H9 (cell line): ENCODE data around the gene POFUT1. TPM values are rescaled to one million over a fixed set of nuclear protein-coding genes. Genes with fewer than 3 reads are reported as not detected.

ENCODE experiments used
- DNase-seq: peaks from one replicate; pipeline ENCODE4 v3.0.0-alpha.2; 2017
- H2AFZ ChIP-seq: one replicate; pipeline ENCODE4 v1.6.1; 2013; ENCODE audit warnings: mild to moderate bottlenecking, low read length, control low read depth, moderate library complexity
- H2AK5ac ChIP-seq: 2 replicates; pipeline ENCODE4 v1.6.1; 2013; ENCODE audit warnings: low read length, control low read depth, mixed read lengths; ENCODE audit not compliant: insufficient read length
- H2BK120ac ChIP-seq: one replicate; pipeline ENCODE4 v1.6.1; 2013; ENCODE audit warnings: low read depth, mild to moderate bottlenecking, low read length, control low read depth, inconsistent platforms; ENCODE audit not compliant: poor library complexity, severe bottlenecking
- H2BK12ac ChIP-seq: 2 replicates; pipeline ENCODE4 v1.6.1; 2013; ENCODE audit warnings: low read length, control low read depth, mixed read lengths, low read depth; ENCODE audit not compliant: insufficient read length
- H2BK15ac ChIP-seq: 2 replicates; pipeline ENCODE4 v1.6.1; 2013; ENCODE audit warnings: low read depth, low read length, control low read depth
- H2BK20ac ChIP-seq: one replicate; pipeline ENCODE4 v1.6.1; 2013; ENCODE audit warnings: low read depth, mild to moderate bottlenecking, low read length, control low read depth, inconsistent platforms; ENCODE audit not compliant: poor library complexity, severe bottlenecking
- H2BK5ac ChIP-seq: 2 replicates; pipeline ENCODE4 v1.6.1; 2013; ENCODE audit warnings: low read length, control low read depth, mixed read lengths; ENCODE audit not compliant: insufficient read length
- H3K14ac ChIP-seq: 2 replicates; pipeline ENCODE4 v1.6.1; 2013; ENCODE audit warnings: low read length, control low read depth; ENCODE audit not compliant: insufficient read depth
- H3K18ac ChIP-seq: 2 replicates; pipeline ENCODE4 v1.6.1; 2013; ENCODE audit warnings: low read depth, mild to moderate bottlenecking, mixed read lengths, low read length, control low read depth; ENCODE audit not compliant: insufficient read length
- H3K23ac ChIP-seq: 2 replicates; pipeline ENCODE4 v1.6.1; 2013; ENCODE audit warnings: low read length, control low read depth, mixed read lengths, low read depth; ENCODE audit not compliant: insufficient read length
- H3K23me2 ChIP-seq: 2 replicates; pipeline ENCODE4 v1.6.1; 2013; ENCODE audit warnings: low read depth, mild to moderate bottlenecking, mixed read lengths, low read length, control low read depth; ENCODE audit not compliant: insufficient read length, poor library complexity, severe bottlenecking
- H3K27ac ChIP-seq: 2 replicates; pipeline ENCODE4 v1.5.1; 2013; ENCODE audit warnings: low read length, control low read depth, mixed read lengths, low read depth; ENCODE audit not compliant: insufficient read length
- H3K27me3 ChIP-seq: 2 replicates; pipeline ENCODE4 v1.6.1; 2013; ENCODE audit warnings: low read length, control low read depth, inconsistent platforms; ENCODE audit not compliant: insufficient read depth
- H3K4ac ChIP-seq: 2 replicates; pipeline ENCODE4 v1.6.1; 2013; ENCODE audit warnings: low read depth, mild to moderate bottlenecking, control low read depth, inconsistent platforms, low read length, moderate library complexity
- H3K4me1 ChIP-seq: 2 replicates; pipeline ENCODE4 v1.6.1; 2013; ENCODE audit warnings: low read length, control low read depth, inconsistent platforms; ENCODE audit not compliant: insufficient read depth
- H3K4me2 ChIP-seq: 2 replicates; pipeline ENCODE4 v1.6.1; 2013; ENCODE audit warnings: low read length, control low read depth, mixed read lengths; ENCODE audit not compliant: insufficient read length, insufficient read depth
- H3K56ac ChIP-seq: 2 replicates; pipeline ENCODE4 v1.6.1; 2013; ENCODE audit warnings: low read depth, mild to moderate bottlenecking, mixed read lengths, low read length, control low read depth; ENCODE audit not compliant: insufficient read length
- H3K79me1 ChIP-seq: 2 replicates; pipeline ENCODE4 v1.6.1; 2013; ENCODE audit warnings: low read depth, mild to moderate bottlenecking, moderate library complexity, low read length, control low read depth, inconsistent platforms; ENCODE audit not compliant: insufficient read depth, poor library complexity, severe bottlenecking
- H3K79me2 ChIP-seq: 2 replicates; pipeline ENCODE4 v1.6.1; 2013; ENCODE audit warnings: low read length, control low read depth, inconsistent platforms; ENCODE audit not compliant: insufficient read depth
- H3K9ac ChIP-seq: 2 replicates; pipeline ENCODE4 v1.6.1; 2013; ENCODE audit warnings: low read length, control low read depth, mixed read lengths; ENCODE audit not compliant: insufficient read length; ENCODE audit errors: extremely low read depth
- H3K9me3 ChIP-seq: one replicate; pipeline ENCODE4 v1.6.1; 2013; ENCODE audit warnings: low read depth, low read length, inconsistent platforms; ENCODE audit not compliant: control insufficient read depth
- H3T11ph ChIP-seq: one replicate; pipeline ENCODE4 v1.6.1; 2013; ENCODE audit warnings: mild to moderate bottlenecking, low read length, control low read depth, inconsistent platforms
- H4K20me1 ChIP-seq: one replicate; pipeline ENCODE4 v1.6.1; 2013; ENCODE audit not compliant: control insufficient read depth, insufficient read length, insufficient read depth
- H4K5ac ChIP-seq: 2 replicates; pipeline ENCODE4 v1.6.1; 2013; ENCODE audit warnings: low read depth, mild to moderate bottlenecking, mixed read lengths, low read length, control low read depth; ENCODE audit not compliant: insufficient read length
- H4K8ac ChIP-seq: replicated peaks from 2 replicates; pipeline ENCODE4 v1.6.1; 2013; ENCODE audit warnings: low read length, control low read depth, mixed read lengths, low read depth; ENCODE audit not compliant: insufficient read length
- H4K91ac ChIP-seq: 2 replicates; pipeline ENCODE4 v1.6.1; 2013; ENCODE audit warnings: low read depth, mild to moderate bottlenecking, moderate library complexity, mixed read lengths, low read length, control low read depth; ENCODE audit not compliant: insufficient read length
- H3K27ac Mint-ChIP-seq, 3 experiments: 2 replicates in 2 of 3; 3 replicates in 1 of 3; pipeline ENCODE4 v1.8.0; 2020 to 2021; ENCODE audit warnings: mixed read lengths in 3 of 3, mild to moderate bottlenecking in 1 of 3, moderate library complexity in 1 of 3
- H3K27me3 Mint-ChIP-seq: 2 replicates; pipeline ENCODE4 v1.8.0; 2021; ENCODE audit warnings: low read depth, mild to moderate bottlenecking, moderate library complexity, mixed read lengths
- H3K36me3 Mint-ChIP-seq, 3 experiments: 2 replicates in 2 of 3; 3 replicates in 1 of 3; pipeline ENCODE4 v1.8.0; 2020 to 2021; ENCODE audit warnings: low read depth in 3 of 3, mixed read lengths in 3 of 3; ENCODE audit not compliant: insufficient read depth in 1 of 3
- H3K4me1 Mint-ChIP-seq, 2 experiments: 2 replicates each; pipeline ENCODE4 v1.8.0; 2020; ENCODE audit warnings: mixed read lengths in 2 of 2
- H3K4me3 Mint-ChIP-seq, 2 experiments: 2 replicates in 1 of 2; 3 replicates in 1 of 2; pipeline ENCODE4 v1.8.0; 2020 to 2021; ENCODE audit warnings: mild to moderate bottlenecking in 2 of 2, mixed read lengths in 2 of 2, moderate library complexity in 1 of 2
- H3K9me3 Mint-ChIP-seq, 2 experiments: 2 replicates in 1 of 2; 3 replicates in 1 of 2; pipeline ENCODE4 v1.8.0; 2020; ENCODE audit warnings: mild to moderate bottlenecking in 2 of 2, mixed read lengths in 2 of 2, moderate library complexity in 1 of 2
- CTCF ChIP-seq: fragments of 200-600 bp; sonication (generic); conservative IDR thresholded peaks from 3 replicates; pipeline ENCODE4 v1.8.0; 2021; ENCODE audit warnings: antibody characterized with exemption, mild to moderate bottlenecking
- WGBS: extraction: QIAGEN DNeasy Blood & Tissue Kit; methylation state at CpG from one replicate; pipeline ENCODE4 v1.1.7; 2013; ENCODE audit warnings: missing lambda C conversion rate, low lambda C conversion rate, mixed read lengths; ENCODE audit not compliant: insufficient read length; ENCODE audit errors: extremely low coverage; 5-methylcytosine and 5-hydroxymethylcytosine counted together
- total RNA-seq: library from RNA; stranded (reverse); gene quantifications from 2 replicates; pipeline ENCODE4 v1.2.1, GENCODE V29; 2021

Gene POFUT1
- total RNA-seq, 1 experiment from 2014 or later = 41.2 TPM

- H2AFZ ChIP-seq = no peak overlapping the region
- Mint-ChIP-seq H3K4me1 (peaks cover 49 to 51% of the 10 kb centered on the region in 2 experiments), H3K27ac (peak overlapping the region; percentile 80 to 97 (median 85)), H3K9me3 (no peaks in the 10 kb centered on the region; a peak in 1 of 5 replicates), H3K27me3 (no peaks in the 10 kb centered on the region), H3K36me3 (peaks cover 9 to 39% (median 26%) of the 10 kb centered on the region in 3 experiments; a peak in 6 of 7 replicates), H3K4me3 (peak overlapping the region; percentile 89 to 97)
- H3T11ph ChIP-seq = no peak overlapping the region
- H2BK120ac ChIP-seq = no peak overlapping the region
- H3K27me3 ChIP-seq = no peaks in the 10 kb centered on the region
- H3K23ac ChIP-seq = no peak overlapping the region
- H3K18ac ChIP-seq = no peak overlapping the region
- no peak overlapping the region for H4K91ac ChIP-seq
- no CpG with 5 or more reads among the region's 40 CpGs for WGBS
- H3K23me2 ChIP-seq = peaks cover 10% of the 10 kb centered on the region
- H4K20me1 ChIP-seq = no peaks in the 10 kb centered on the region
- H3K79me2 ChIP-seq = peaks cover 23% of the 10 kb centered on the region; the same call in 1 of the 2 replicates
- no peaks in the 10 kb centered on the region for H3K4me1 ChIP-seq
- no peak overlapping the region for H4K8ac ChIP-seq
- no peak overlapping the region for H3K4ac ChIP-seq
- no peak overlapping the region for H2AK5ac ChIP-seq
- H3K14ac ChIP-seq = peak overlapping the region; percentile 46; the same call in 1 of the 2 replicates
- no peak overlapping the region for H2BK15ac ChIP-seq
- peak overlapping the region; percentile 71 for H3K4me2 ChIP-seq
- no peak overlapping the region for H2BK20ac ChIP-seq
- no peak overlapping the region for H4K5ac ChIP-seq
- no peak overlapping the region for H3K27ac ChIP-seq
- no peak overlapping the region for H2BK12ac ChIP-seq
- peaks cover 9% of the 10 kb centered on the region for H3K79me1 ChIP-seq
- TF ChIP-seq CTCF = no peak
- H2BK5ac ChIP-seq = no peak overlapping the region
- H3K9ac ChIP-seq = peak overlapping the region; percentile 69
- no peaks in the 10 kb centered on the region for H3K9me3 ChIP-seq
- no peak overlapping the region for H3K56ac ChIP-seq
- DNase-seq = no peak
Measured at GRCh38 chr20:32206760-32207625, 687 bp upstream of the POFUT1 start.
